Hippocampal formation (tissue), 2 donors: ENCODE results near the gene TMEM134.
"Not testable (repeated sequence)": the region's sequence is repeated elsewhere in the genome, so short reads cannot be mapped to it uniquely, and the experiment has no call there.

ENCODE experiments used
- DNase-seq, 2 donors: peaks; one replicate each; lab custom pipeline; 2025; lab: John Stamatoyannopoulos, UW

Gene TMEM134, protein sequence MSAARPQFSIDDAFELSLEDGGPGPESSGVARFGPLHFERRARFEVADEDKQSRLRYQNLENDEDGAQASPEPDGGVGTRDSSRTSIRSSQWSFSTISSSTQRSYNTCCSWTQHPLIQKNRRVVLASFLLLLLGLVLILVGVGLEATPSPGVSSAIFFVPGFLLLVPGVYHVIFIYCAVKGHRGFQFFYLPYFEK

DNA sequence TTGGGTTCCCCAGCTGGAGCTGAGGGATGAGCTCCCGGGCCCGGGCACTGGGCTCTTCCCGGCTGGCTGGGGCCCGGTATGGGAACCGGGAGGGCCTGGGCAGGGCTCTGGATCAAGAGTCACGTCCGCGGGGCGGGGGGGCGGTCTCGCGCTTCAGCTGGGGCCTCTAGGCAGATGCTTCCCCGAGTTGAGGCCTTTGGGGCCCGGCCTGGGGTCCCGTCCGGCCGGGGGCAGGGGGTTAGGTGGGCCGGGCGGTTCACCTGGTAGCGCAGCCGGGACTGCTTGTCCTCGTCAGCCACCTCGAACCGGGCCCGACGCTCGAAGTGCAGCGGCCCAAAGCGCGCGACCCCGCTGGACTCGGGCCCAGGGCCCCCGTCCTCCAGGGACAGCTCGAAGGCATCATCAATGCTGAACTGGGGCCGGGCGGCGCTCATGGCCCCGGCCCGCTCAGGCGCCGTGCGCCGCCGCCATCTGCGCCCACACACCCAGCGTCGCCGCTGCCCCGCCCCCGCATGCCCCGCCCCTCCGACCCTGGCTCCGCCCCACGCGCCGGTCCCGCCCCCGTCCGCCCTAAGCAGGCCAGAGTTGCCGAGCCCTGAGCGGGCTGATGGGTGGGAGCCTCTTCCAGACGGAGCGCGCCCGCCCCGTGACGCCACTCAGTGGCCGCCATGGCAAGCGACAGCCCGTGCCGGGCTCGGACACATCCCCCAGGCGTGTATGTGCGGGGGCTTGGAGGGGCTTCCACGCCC lies at the start of gene TMEM134:
Gene TMEM134, minus strand, starts transcription at position 493 of the 749 bp plus-strand sequence. Its CDS starts 59 bp downstream, at position 434.
- peak; percentile 90 to 92 for DNase-seq

DNA sequence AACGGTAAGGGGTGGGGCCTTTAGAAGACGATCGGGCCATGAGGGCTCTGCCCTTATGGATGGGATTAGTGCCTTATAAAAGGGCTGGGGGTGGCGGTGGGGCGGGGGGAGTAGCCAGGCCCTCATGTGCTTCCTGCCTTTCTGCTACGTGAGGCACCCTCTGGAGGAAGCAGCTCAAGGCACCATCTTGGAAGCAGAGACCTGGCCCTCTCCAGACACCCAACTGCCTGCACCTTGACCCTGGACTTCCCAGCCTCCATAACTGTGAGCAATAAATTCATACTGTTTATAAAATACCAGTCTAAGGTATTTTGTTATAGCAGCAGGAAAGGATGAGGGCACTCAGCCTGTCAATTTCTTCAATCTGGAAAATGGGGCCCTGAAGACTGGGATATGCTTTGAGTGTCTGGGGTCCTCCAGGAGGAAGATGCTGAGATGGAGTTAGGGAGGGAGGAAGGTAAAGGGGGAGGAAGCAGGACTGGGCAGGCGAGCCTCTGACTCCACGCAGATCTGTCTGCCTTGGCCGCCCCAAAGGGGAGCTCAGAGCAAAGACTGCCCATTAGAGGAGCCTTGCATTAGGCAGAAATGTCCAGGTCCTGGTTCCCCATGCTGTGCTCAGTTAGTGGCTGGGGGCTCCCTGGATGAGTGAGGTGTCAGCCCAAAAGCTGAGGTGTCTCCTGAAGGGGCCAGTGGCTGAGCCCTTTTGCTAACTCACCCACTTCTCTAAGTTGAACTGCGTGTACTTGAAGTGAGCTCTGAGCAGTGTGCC lies 48.9 kb upstream of the TMEM134 start:
- no peak for DNase-seq

DNA sequence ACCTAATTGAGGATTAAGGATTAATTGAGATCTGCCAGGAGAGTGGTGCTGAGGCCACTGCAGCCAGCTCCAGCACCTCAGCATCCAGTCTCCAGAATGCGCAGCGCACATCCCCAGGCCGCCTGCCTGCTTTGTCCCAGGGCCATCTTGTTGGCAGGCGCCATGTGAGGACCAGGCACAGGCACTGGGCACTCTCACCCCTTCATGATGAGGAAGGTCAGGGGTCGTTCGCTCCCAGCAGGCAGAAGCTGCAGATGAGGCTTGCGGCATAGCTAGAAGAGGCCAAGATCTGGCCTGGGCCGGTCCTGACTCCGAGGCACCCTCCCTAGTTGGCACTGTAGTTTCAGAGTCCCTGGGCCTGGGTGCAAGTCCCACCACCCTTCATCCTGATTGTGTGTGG lies 47.8 kb upstream of the TMEM134 start:
- DNase-seq: no peak

DNA sequence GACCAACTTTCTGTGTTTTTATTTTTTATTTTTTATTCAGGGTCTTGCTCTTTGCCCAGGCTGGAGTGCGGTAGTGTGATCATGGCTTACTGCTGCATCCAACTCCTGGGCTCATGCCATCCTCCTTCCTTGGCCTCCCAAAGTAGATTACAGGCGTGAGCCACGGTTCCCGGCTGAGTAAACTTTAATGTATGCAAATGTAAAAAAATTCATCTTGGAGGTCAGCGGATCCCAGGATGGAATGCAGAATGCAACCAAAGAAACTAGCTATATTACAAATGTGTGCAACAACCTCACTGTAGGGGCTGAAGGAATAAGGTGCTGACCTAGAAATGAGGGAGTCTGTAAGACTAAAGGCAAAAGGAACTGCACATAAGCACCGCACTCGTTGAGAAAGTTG lies 45.1 kb upstream of the TMEM134 start:
- DNase-seq: no peak

DNA sequence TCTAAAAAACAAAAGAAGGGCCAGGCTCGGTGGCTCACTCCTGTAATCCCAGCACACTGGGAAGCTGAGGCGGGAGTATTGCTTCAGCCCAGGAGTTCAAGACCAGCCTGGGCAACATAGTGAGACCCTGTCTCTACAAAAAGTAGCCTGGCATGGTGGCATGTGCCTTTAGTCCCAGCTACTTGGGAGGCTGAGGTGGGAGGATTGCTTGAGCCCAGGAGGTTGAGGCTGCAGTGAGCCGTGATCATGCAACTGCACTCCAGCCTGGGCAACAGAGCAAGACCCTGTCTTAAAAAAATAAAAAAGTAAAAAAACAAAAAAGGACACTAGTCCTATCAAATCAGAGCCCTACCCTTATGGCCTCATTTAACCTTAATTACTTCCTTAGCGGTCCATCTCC lies 42.5 kb upstream of the TMEM134 start:
- not testable (repeated sequence) for DNase-seq

DNA sequence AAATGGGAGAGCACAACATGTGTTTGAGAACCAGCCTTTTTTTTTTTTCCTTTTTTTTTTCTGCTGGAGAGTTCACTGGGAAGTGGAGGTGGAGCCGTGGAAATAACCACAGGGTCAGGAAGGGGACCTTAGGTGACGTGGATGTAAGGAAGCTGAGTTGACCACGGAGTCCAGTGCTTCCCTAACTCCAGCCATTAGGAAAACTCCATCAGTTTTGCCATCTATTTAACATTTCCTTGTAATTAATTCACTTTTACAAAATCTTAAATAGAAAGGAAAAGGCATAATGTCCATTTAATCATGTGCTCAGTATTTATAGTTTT lies 40.9 kb upstream of the TMEM134 start:
- DNase-seq: no peak

DNA sequence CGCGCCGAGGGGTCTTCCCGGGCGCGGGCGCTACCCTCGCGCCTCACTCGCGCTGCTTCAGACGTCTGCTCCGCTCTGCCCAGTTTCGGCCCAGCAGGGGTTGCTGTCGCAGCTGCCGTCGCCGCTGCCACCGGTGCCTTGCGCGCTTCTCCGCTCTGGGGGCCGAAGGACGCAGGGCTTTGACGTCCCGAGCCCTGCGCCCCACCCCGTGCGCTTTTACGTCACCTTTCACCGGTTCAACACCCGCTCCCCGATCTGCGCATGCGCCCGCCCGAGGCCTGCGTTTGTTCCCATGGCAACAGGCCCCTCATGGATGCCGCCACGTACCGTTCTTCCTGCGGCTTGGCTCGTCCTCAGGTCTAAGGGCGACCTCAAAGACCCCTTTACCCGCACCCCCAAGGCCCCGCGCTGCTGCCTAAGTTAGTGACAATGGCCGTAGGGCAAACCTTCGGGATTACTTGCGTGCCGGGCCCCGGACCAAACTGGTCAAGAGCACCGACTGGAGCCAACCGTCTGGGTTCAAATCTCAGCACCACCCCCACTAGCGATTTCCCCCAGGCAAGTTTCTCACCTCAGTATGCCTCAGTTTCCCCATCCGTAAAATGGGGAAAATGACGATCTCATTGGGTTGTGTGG lies 39.6 kb upstream of the TMEM134 start:
- DNase-seq: peak; percentile 83 to 92

DNA sequence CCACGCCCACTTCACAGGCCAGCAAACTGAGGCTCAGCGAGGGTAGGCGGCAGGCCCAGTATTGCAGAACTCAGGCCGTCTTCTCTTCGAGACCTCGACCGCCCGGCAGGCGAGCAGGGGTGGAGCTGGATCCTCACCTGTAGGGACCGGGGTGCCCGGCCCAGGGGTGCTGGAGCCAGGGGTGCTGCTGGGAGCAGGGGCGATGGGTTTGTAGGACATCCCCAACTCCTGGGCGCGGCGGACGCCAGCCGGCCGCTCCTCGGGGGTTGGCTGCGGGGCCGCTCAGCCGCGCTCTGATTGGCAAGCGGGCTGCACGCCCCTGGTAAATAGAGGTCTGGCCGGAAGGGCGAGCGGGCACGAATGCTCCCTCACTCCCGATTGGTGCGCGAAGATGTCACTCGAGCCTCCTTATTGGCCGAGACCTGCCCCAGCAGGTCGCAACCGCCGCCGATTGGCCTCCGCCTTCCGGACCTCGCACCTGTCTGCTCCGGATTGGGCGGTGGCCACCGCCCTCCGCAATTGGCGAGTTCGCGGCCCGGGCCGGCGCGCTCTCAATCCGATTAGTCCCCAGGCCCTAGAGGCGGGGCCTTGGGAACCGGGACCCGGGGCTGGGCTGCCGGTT lies 38.9 kb upstream of the TMEM134 start, which contains the start of gene CDK2AP2:
Gene CDK2AP2, minus strand, starts transcription at position 299 of the 622 bp plus-strand sequence. Its CDS starts 80 bp downstream, at position 219.
- peak; percentile 97 to 98 for DNase-seq

DNA sequence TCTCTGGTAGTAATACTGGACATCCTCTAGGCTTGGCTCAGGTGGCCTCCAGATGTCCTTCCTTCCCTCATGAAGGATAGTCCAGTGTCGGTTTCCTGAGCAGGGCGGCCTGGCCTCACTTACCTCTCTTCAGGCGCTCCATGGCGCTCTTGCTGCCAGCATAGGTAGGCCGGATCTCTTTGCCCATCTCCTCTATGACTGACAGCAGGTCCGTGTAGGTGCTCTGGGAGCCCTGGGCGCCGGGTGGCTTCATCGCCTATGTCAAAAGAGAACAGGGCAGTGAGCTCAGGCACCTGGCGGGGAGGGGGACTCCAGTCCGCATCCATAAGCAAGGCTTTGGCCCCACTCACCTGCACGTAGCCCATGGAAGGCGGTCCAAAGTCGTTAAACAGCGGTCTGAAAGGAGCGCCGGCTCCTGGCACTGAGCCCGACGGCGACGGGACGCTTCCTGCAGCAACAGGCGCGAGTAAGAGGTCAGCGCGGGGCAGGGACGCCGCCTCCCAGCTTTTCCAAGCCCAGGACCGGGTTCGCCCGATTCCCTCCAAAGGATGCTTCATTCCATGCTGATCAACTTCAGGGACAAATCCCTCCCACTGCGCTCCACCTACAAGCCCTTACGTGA lies 38.3 kb upstream of the TMEM134 start:
- no peak for DNase-seq

DNA sequence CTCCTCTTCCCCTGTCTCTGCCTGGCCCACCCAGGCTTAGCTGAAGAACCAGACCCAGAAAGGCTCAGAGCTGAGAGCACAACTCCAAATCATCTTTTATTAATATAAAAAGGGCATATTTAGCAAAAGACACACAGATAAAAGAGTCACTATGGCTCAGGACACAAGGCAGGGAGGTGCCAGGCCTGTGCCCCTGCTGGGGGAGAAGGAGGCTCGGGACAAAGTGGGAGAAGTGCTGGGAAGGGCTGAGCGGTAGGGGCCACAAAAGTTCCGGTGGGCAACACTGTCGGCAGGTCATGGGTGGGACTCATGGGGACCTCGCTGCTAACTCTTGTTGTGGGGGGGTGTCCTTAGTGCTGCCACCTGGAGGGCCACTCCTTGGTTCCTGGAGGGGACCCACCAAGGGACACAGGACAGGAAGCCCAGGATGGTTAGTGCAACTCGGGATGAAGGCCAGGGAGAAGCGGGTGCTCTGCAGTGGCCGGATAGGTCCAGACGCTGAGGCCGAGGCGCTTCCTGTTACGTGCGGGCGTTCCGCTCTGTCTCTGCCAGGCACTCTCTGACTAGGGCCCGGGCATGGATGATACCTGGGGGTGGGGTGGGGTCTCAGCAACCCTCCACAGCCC lies 37.5 kb upstream of the TMEM134 start:
- no peak for DNase-seq

DNA sequence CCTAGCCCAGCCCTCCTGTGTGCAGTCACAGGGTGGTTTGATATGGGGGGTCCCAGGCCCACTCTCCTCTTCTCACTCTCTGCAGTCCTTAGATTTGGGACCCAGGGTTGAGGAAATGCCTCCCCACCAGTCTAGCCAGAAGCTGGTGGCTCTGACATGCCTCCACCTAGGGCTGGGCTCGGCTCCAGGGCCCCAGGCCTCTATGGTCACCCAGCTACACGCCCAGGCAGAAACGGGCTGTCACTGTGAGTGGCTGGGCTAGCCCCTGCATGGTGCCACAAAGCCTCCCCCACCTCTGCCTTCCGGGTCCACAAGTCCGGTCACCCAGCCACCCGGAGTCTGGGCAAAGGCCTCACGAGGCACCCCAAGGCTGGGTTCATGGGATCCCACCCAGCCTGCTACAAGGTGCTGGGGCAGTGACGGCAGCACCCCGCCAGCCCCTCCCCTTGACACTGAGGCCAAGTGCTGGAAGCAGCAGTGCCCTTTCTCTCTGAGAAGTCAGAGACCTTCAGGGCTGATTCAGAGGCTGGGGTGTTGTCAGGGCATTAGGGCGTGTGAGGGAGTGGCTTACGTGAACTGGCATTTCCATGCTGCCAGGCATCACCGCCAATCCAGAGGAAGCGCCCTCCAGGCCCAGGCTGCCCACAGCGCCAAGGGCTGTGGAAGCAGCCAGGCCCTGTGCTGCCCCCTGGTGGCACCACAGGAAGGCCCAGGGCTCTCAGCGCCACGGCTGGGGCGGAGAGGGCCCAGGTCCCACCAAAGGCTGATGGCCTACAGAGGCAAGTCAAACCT lies 36.8 kb upstream of the TMEM134 start:
- DNase-seq: peak; percentile 61 to 66

DNA sequence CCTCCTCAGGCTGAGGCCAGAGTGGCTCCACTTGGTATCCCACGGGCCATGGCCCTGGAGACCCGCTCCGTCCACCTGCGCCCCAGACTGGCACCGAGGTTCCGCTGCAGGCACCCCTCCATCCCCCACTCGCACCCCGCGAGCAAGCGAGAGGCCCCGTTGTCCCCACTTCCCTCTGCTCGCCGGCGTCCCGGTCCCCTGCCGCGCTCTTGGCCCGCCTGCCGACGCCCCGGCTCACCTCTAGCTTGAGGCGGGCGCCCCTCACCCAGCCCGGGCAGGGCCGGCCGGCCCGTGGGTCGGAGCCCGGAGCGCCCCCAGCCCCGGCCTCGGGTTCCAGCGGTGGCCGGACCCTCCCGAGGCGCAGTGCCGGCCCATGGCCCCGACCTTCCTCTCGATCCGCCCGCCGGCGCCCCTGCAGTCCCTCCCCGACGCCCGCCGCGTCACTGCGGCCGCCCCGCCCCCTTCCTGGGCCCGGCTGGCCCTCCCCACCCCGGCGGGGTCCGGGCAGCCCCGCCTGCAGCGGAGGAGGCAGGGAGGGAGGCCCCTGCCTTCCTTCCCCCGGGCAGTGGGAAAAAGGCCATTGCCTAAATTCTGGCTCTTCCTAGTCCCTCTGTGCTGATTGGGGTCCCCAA lies 36.0 kb upstream of the TMEM134 start, which contains the start of gene PITPNM1:
Gene PITPNM1, minus strand, starts transcription at position 414 of the 632 bp plus-strand sequence. CDS start 1,183 bp downstream, outside the sequence.
- peak in 1 of 2 donors; percentile 40 for DNase-seq

DNA sequence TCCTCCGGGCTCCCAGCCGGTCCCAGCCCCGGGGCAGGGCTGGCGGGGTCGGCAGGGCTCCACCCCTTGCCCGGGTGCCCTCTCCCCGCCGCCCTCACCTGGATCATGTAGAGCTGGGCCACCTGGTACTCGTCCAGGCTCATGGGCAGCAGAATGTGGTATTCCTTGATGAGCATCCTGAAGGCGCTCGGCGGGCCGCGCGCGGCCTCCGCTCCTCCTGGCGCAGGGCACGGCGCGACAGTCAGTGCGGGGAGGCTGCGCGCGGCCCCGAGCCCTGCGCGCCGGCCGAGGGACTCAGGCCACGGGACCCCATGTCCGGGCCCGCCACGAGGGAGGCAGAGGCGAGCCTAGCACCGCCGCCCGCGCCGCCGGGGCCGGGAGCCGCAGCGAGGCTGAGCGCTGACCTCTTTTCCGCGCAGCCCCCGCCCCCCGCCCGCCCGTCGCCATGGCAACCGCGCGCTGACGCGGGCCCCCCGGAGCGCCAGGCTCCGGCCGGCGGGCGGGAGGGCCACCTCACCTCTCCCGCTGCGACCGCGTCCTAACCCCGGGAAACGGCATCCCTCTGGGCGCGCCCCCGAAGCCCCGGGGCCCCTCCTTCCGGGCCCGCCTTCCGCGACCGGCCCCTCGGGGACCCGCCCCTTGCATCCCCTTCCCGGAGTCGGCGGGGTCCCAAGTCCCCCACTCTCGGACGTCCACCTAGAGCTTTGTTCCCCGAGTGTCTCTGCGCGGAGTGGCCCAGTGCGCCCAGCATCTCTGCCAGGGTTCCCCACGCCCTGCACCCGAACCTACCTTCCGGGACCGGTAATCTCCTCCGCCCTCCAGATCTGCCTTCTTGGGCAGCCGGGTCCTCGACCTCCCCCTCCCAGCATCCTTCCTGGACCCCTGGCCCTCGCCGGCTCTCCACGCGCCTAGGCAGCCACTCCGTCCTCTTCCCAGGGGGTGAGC lies 35.2 kb upstream of the TMEM134 start:
- no peak for DNase-seq

DNA sequence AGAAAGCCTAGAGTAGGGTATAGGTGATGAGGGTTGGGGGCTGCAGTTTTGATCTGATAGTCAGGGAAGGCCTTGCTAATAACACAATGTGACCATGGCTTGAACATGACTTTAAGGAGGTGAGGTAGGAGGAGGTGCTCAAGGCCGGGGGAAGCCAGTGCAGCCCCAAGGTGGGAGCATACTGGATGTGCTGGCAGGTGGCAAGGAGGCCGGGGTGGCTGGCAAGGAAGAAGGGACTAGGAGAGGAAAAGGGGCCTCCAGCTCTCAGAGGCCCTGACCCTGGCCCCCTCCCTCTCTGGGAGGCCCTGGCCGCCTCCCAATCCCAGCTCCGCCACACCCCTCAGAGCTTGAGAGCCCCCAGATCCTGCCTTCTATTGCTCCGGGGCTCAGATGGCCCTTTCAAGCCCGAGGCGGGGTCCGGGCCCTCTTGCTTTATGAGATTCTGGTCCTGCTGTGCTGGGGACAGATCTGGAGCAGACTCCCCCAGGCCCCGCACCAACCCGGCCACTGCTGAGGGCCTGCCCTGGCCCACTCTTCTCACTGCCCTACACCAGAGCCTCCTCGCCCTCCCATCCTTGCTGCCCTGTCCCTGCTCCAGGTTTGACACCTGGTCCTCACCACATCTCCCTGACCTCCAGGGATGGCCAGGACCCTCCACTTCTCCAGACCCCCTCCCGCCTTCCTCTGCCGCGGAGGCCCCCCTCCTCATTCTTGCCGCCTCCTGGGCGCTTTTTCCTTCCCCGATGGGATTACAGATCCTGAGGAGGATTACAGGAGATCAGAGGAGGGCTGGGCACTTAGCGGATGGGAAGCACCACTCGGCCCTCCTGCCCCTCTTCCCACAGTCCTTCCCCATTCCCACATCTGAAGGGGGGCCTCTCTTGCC lies 34.3 kb upstream of the TMEM134 start:
- DNase-seq: no peak

DNA sequence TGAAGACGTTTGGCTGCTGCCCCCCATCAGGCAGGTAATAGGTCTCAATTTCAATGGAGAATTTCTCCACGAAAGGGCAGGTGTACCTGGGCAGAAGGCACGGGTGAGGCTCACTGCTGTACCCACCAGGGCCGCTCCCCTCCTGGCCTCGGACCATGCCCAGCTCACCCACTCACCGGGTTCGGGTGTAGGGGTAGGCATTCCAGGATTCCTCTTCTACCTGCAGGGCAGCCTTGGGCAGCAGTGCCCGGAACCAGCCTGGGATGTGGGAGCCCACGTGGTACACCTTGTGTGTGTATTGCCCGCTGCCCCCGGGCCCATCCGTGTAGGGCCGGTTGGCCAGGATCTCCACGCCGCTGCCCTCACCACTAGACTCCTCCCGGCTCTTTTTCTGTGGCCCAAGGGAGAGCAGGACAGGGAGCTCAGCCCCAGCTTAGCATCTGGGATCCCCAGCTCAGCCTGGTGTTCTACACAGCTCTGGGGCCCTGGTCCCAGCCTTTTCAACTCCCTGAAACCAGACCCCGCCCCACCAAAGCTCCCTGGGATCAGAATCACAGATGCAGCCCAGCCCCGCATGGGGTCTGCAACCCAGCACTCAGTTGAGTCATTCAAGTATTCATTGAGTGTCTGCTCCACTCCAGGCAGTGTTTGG lies 33.4 kb upstream of the TMEM134 start:
- no peak for DNase-seq

DNA sequence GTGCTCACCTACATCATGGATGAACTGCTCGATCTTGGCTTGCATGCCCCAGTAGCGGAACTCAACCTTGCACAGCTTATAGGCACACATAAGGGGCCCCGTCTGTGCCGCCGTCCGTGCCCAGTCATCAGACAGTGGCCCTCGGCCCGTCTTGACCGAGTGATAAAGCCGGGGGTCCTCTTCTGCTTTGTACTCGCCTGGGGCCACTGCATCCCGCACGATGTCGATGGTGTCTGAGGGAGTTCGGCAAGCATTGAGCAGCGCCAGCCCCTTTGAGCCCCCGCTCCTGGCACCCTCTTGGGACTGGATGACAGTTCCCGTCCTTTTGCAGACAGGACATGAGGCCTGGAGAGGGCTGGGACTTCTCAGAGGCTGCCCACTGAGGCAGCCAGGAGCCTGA lies 32.8 kb upstream of the TMEM134 start:
- no peak for DNase-seq
